Neural progenitor cell (in vitro differentiated cells): ENCODE measurements around the gene DIDO1. TPM values are rescaled to one million over a fixed set of nuclear protein-coding genes. Genes with fewer than 3 reads are reported as not detected.

ENCODE experiments used
- DNase-seq: peaks from one replicate; pipeline ENCODE4 v3.0.0-alpha.2; 2016; ENCODE audit warnings: low spot score
- H2AFZ ChIP-seq: fragments of 200-600 bp; sonication (generic); replicated peaks from 2 replicates; pipeline ENCODE4 v1.6.1; 2016; ENCODE audit warnings: antibody characterized with exemption
- H3F3A ChIP-seq: fragments of 200-600 bp; sonication (generic); 2 replicates; pipeline ENCODE4 v1.6.1; 2016; ENCODE audit warnings: antibody characterized with exemption, low read depth
- H3K27ac ChIP-seq: fragments of 200-600 bp; sonication (generic); 2 replicates; pipeline ENCODE4 v1.5.1; 2016; ENCODE audit warnings: mild to moderate bottlenecking
- H3K27me3 ChIP-seq: fragments of 200-600 bp; sonication (generic); 2 replicates; pipeline ENCODE4 v1.6.1; 2016; ENCODE audit warnings: mild to moderate bottlenecking, moderate library complexity
- H3K36me3 ChIP-seq: fragments of 200-600 bp; sonication (generic); 2 replicates; pipeline ENCODE4 v1.5.1; 2016
- H3K4me1 ChIP-seq: fragments of 200-600 bp; sonication (generic); 2 replicates; pipeline ENCODE4 v1.6.1; 2016; ENCODE audit warnings: mixed run types
- H3K4me2 ChIP-seq: fragments of 200-600 bp; sonication (generic); 2 replicates; pipeline ENCODE4 v1.6.1; 2016
- H3K4me3 ChIP-seq: fragments of 200-600 bp; sonication (generic); 2 replicates; pipeline ENCODE4 v1.5.1; 2016
- H3K79me2 ChIP-seq: fragments of 200-600 bp; sonication (generic); 2 replicates; pipeline ENCODE4 v1.6.1; 2016; ENCODE audit warnings: low read depth
- H3K9ac ChIP-seq: fragments of 200-600 bp; sonication (generic); 2 replicates; pipeline ENCODE4 v1.6.1; 2016
- H3K9me3 ChIP-seq: fragments of 200-600 bp; sonication (generic); 2 replicates; pipeline ENCODE4 v1.5.1; 2016; ENCODE audit warnings: low read depth
- H4K20me1 ChIP-seq: fragments of 200-600 bp; sonication (generic); 2 replicates; pipeline ENCODE4 v1.6.1; 2016; ENCODE audit warnings: low read depth
- H3K27ac Mint-ChIP-seq: 3 replicates; pipeline ENCODE4 v1.8.0; 2021; ENCODE audit warnings: mixed read lengths
- H3K27me3 Mint-ChIP-seq: 2 replicates; pipeline ENCODE4 v1.8.0; 2022; ENCODE audit warnings: low read depth, mild to moderate bottlenecking, inconsistent platforms, moderate library complexity, mixed read lengths; ENCODE audit not compliant: insufficient read depth
- H3K36me3 Mint-ChIP-seq: 3 replicates; pipeline ENCODE4 v1.8.0; 2021; ENCODE audit warnings: mixed read lengths
- H3K4me1 Mint-ChIP-seq: 3 replicates; pipeline ENCODE4 v1.8.0; 2021; ENCODE audit warnings: mixed read lengths
- H3K4me3 Mint-ChIP-seq: 3 replicates; pipeline ENCODE4 v1.8.0; 2021; ENCODE audit warnings: mild to moderate bottlenecking, moderate library complexity, mixed read lengths
- H3K9me3 Mint-ChIP-seq: 3 replicates; pipeline ENCODE4 v1.8.0; 2020; ENCODE audit warnings: mixed read lengths
- CTCF ChIP-seq: fragments of 200-600 bp; sonication (generic); IDR thresholded peaks from 2 replicates; pipeline ENCODE4 v1.5.1; 2017; ENCODE audit warnings: antibody characterized with exemption, mild to moderate bottlenecking
- EZH2 ChIP-seq: fragments of 200-600 bp; sonication (generic); IDR thresholded peaks from 2 replicates; pipeline ENCODE4 v1.6.1; 2017; ENCODE audit warnings: antibody characterized with exemption, mild to moderate bottlenecking, moderate library complexity
- EZH2phosphoT487 ChIP-seq: fragments of 200-600 bp; sonication (generic); IDR thresholded peaks from 2 replicates; pipeline ENCODE4 v1.6.1; 2017; ENCODE audit warnings: antibody characterized with exemption
- total RNA-seq: library from RNA; depleted of rRNA; stranded (reverse); fragments of >200 nt; gene quantifications from 2 replicates; pipeline ENCODE4 v1.2.3, GENCODE V29; 2015; ENCODE audit warnings: low replicate concordance

The DIDO1 gene
- total RNA-seq, 1 donor from 2014 or later, result 64.5 TPM

- no peak for DNase-seq
- Mint-ChIP-seq H3K9me3 (no peaks in the 10 kb centered on the region), H3K27ac (no peak overlapping the region), H3K36me3 (peaks cover 31% of the 10 kb centered on the region), H3K4me3 (no peak overlapping the region), H3K27me3 (peaks cover 7% of the 10 kb centered on the region), H3K4me1 (no peaks in the 10 kb centered on the region)
- Histone ChIP-seq H3K27ac (no peak overlapping the region), H3K4me3 (no peak overlapping the region), H3K79me2 (no peaks in the 10 kb centered on the region), H3K36me3 (no peaks in the 10 kb centered on the region), H3K4me2 (no peak overlapping the region), H3K9ac (no peak overlapping the region), H4K20me1 (no peaks in the 10 kb centered on the region), H2AFZ (no peak overlapping the region), H3K9me3 (no peaks in the 10 kb centered on the region), H3F3A (peaks cover 3% of the 10 kb centered on the region), H3K27me3 (no peaks in the 10 kb centered on the region), H3K4me1 (no peaks in the 10 kb centered on the region)
- TF ChIP-seq EZH2phosphoT487, result no peak
- no peak for TF ChIP-seq EZH2
Measured at GRCh38 chr20:62884556-62884955, 41.7 kb downstream of the DIDO1 start.

DNA sequence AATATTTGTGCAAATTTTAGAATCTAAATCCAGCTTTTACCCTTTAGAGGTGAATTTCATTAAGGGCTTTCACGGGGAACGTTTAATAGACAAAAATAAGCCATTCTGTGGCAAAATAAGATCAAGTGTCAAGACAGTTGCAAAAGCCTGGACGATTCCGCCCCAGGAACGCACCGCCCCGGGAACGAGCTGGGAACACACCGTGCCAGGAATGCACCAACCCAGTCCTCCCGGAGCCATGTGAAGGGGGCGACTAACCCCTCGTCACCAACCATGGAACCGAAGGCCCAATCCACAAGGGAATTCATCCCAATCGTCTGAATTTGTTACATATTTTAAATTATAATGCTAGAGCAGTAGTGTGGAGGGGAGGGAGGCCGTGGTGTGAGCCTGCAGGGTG lies 43.9 kb downstream of the DIDO1 start:
- H3K27ac ChIP-seq, result no peak overlapping the region
- peaks cover 9% of the 10 kb centered on the region for H3K4me1 ChIP-seq

DNA sequence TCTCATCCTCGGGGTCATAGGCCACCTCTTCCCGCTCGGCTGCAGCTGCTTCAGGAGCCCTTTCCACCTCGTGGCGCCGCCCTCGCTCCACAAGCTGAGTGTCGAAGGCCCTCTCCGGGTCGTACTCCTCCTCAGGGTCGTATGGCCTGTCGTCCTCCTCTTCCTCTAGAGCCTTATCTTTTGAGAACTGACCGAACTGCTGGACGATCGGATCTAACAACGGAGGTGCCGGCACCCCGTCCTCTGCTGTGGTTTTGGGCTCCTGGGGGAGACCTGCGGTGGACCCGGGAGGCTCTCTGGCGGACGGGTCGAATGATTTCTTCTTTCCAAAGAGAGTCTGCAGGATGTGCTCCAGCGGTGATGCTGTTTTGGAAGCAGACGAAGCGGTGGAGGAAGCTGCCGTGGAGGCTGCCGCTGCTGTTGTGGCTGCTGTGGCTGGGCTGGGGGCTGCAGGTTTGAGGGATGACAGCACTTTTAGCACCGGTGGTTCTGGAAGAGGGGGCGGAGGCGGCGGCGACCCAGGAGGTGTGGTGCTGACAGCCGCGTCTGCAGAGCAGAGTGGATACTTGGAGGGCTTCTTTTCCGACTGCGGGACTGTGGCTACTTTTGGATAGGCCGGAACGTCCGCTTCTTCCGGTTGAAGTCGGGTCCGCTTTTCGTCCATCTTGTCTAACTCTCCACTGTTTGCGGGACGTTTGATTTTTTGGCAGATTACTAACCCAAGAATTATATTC lies 44.5 kb downstream of the DIDO1 start:
- no peak for DNase-seq
- Mint-ChIP-seq H3K36me3 (peaks cover 19% of the 10 kb centered on the region), H3K4me1 (peaks cover 4% of the 10 kb centered on the region), H3K9me3 (no peaks in the 10 kb centered on the region), H3K27me3 (peaks cover 7% of the 10 kb centered on the region), H3K27ac (peak overlapping the region; percentile 11), H3K4me3 (peak overlapping the region; percentile 24)
- Histone ChIP-seq H3K27me3 (peaks cover 3% of the 10 kb centered on the region), H3K36me3 (no peaks in the 10 kb centered on the region), H3K27ac (no peak overlapping the region), H3K79me2 (no peaks in the 10 kb centered on the region), H2AFZ (no peak overlapping the region), H4K20me1 (no peaks in the 10 kb centered on the region), H3K9ac (no peak overlapping the region), H3F3A (peaks cover 9% of the 10 kb centered on the region), H3K4me1 (peaks cover 9% of the 10 kb centered on the region), H3K9me3 (no peaks in the 10 kb centered on the region), H3K4me3 (no peak overlapping the region), H3K4me2 (no peak overlapping the region)
- TF ChIP-seq CTCF, result no peak
- TF ChIP-seq EZH2phosphoT487, result no peak
- TF ChIP-seq EZH2, result no peak

More for the DNA sequence above, 43.9 kb downstream of the DIDO1 start:
- H3K9ac ChIP-seq, result no peak overlapping the region
- H3K4me1 Mint-ChIP-seq, result peaks cover 4% of the 10 kb centered on the region
- H3K79me2 ChIP-seq, result no peaks in the 10 kb centered on the region
- no peak overlapping the region for H3K4me2 ChIP-seq
- peaks cover 24% of the 10 kb centered on the region for H3K36me3 Mint-ChIP-seq
- H3K36me3 ChIP-seq, result no peaks in the 10 kb centered on the region
- H3K9me3 ChIP-seq, result no peaks in the 10 kb centered on the region
- no peaks in the 10 kb centered on the region for H4K20me1 ChIP-seq
- no peak overlapping the region for H3K27ac Mint-ChIP-seq
- H3K4me3 ChIP-seq, result no peak overlapping the region
- peaks cover 11% of the 10 kb centered on the region for H3F3A ChIP-seq
- DNase-seq, result no peak
- no peak overlapping the region for H3K4me3 Mint-ChIP-seq
- H3K27me3 ChIP-seq, result peaks cover 3% of the 10 kb centered on the region
- no peak for TF ChIP-seq CTCF
- TF ChIP-seq EZH2phosphoT487, result no peak
- TF ChIP-seq EZH2, result no peak
- no peaks in the 10 kb centered on the region for H3K9me3 Mint-ChIP-seq
- H2AFZ ChIP-seq, result no peak overlapping the region
- H3K27me3 Mint-ChIP-seq, result peaks cover 7% of the 10 kb centered on the region
